GM18505 (cell line): Measurements from ENCODE around the gene MYH3.
"Not testable (repeated sequence)": the region's sequence is repeated elsewhere in the genome, so short reads cannot be mapped to it uniquely, and the experiment has no call there.

Experiments used
- ATAC-seq: cut with Tn5 transposase; IDR thresholded peaks from one replicate; pipeline ENCODE4 v1.9.1; 2021; ENCODE audit not compliant: unreplicated experiment
- POLR2A ChIP-seq: IDR thresholded peaks from 4 replicates; pipeline ENCODE4 v1.6.1; 2011; ENCODE audit warnings: borderline replicate concordance; ENCODE audit not compliant: insufficient read depth, insufficient read length; ENCODE audit errors: extremely low read depth

MYH3 gene

DNA sequence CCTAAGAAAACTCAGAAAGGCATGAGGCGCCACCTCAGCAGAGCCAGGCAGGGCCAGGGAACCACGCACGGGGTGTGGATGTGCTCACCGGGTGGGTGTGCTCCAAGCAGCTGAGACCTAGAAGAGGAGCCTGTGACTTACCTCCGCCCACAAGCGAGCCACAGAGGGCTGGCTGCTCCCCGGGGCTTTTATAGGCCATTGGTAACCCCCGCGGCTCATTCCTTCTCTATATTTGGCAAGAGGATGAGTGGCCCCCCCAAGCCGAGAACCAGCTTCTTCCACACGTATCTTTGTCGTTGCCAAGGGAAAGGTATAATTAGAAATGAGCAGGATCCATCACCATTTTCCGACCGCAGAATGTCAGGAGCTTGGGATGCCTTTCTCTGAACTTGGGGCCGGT lies at the start of gene MYH3:
Gene MYH3, minus strand, starts transcription at position 162 of the 400 bp plus-strand sequence. CDS start 2,245 bp downstream, outside the sequence.
- TF ChIP-seq POLR2A = no peak
- no peak for ATAC-seq

DNA sequence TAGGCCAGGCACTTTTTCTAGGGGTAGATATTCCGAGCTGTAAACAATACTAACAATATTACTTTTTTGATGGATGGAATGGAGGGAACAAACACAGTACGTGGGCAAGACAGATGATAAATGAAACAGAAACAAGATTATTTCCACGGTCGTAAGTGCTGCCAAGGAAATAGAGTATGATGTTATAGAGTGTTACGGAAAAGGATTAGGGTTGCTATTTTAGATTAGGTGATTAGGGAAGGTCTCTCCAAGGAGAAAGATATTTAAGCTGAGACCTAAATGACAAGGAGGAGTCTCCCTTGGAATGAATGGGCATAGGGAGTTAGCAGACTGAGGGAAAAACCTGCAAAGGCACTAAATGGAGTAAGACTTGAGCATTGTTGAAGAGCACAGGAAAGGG lies 48.6 kb upstream of the MYH3 start:
- TF ChIP-seq POLR2A = no peak
- ATAC-seq = no peak

DNA sequence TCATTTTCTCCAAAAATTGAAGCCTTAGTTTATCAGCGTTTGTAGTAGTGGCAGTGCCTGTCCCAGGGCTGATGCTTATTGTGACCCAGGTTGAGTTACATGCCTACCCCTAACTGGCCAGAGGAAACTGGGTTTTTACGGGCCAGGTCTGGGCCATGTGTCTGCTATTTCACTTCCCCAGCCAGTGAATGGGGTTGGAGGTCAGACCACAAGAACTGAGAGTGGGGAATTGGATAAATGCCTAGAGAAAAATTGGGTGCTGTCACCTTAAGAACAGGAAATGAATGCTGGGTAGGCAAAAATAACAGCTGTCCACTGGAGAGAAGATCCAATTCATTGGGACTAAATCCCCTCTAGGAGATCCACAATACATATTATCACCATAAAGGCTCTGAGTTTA lies 45.5 kb upstream of the MYH3 start:
- no peak for ATAC-seq
- no peak for TF ChIP-seq POLR2A

DNA sequence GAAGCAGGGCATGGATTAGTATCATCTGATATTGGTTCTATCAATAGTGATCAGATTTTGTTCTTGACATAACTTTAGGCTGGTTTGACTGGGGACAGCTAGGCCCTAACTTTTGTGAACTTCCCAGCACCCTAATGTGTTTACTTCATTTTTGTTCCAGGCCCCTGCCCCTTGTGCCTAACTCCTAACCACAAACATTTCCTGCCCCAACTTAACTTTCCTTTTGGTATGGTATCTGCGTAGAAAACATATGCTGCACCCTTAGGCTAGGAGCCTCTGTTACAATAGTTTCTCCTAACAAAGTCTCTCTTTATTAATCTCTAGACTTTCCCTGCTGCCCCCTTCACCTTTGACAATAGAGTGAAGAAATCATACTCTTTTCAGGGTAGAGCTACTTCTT lies 42.7 kb upstream of the MYH3 start:
- TF ChIP-seq POLR2A = no peak
- no peak for ATAC-seq

DNA sequence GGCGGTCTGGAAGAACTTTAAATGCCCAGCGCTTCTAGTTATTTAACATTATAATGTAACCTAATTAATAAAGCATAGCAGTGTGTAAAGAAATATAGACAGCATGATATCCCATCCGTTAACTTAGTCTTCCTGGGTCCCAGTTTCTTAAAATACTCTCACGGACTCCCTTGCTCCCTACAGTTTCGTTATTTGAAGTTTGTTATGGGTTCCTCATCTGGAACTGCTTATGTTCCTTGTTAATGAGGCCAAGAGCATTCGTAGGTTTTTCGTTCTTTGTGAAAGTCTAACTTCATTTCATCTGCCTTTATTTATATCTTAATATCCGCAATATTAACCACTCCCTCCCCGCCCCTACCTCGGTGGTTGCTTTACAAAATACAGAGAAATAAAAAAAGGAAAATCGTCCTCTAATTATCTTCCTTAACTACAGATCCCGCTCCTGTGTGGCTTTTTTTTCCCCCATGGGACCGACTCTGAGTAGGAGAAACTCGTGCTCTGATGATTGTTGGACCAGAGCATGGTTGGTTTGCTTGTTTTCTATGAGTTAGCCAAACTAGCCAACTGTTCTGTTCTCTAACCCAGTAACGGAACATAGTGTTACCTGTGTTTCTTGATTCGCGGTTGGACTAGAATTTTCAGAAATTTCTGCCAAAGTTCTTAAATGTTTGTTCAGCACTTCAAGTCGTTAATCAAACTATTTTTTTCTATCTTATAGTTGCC lies 41.1 kb upstream of the MYH3 start:
- TF ChIP-seq POLR2A = no peak
- ATAC-seq = no peak

DNA sequence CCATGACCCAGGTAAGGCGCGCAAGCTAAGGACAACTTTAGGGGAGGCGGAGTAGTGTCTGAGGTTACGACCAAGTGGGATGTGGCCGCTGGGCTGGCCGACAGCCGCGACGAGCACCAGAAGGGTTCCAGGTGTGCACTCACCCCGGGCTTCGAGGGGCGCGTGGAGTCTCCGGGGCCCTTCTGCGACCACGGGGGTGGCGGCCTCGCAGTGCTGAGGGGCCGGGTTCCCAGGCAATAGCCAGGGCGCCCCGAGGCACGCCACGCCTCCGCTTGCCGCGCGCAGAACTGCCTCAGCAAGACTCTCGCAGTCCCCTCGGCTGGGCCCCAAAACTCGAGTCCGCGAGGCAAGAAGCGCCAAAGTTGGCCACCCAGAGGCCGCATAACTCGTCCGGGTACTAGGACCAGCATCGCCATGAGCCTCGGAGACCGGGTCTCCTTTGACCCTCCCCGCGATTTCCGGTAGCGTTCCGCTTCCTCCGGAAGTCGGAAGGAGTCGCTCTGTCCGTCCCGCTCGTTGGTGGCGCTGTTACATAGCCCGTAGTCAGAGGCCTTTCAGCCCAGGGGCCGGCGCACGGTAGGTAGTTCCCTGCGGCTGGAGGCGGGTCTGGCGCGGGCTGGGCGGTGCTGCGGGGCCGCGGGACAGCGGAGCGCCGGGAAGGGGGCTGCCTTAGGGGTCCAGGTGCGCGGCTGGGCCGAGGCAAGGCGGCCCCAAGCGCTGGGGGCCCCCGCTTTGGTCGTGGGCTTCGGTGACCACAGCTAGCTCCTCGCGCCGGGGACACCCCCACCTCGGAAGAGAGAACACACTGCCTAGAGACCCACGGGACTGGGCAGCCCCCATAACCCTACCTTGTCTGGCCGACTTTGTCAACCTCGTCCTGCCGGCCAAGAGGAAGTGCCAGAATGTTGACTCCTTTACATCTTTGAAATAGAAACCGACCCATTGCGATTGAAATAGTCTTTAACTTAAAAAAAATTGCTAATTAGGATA lies 40.3 kb upstream of the MYH3 start, which contains the start of the genes ADPRM and SCO1:
Gene ADPRM, plus strand, starts transcription at position 503 of the 990 bp plus-strand sequence. CDS start 7,333 bp downstream, outside the sequence.
Gene SCO1, minus strand, starts transcription at position 442 of the 990 bp plus-strand sequence. Its CDS starts 26 bp downstream, at position 416.
- peak; percentile 93 for ATAC-seq
- peak; percentile 89 for TF ChIP-seq POLR2A

DNA sequence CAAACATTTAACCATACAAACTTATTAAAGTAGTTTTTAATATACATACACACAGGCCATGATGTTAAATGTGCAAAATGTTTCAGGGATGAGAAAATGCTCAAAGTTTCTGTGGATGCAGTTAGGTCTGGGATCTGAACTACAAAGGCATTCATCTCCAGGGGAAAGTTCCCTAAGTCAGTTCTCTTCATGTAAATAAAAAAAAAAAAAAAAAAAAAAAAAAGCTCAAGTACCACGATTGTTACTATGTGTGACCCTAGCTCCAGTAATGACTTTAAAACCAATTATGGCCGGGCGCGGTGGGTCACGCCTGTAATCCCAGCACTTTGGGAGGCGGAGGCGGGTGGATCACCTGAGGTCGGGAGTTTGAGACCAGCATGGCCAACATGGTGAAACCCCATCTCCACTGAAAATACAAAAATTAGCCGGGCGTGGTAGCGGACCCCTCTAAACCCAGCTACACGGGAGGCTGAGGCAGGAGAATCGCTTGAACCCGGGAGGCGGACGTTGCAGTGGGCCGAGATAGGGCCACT lies 38.8 kb upstream of the MYH3 start:
- not testable (repeated sequence) for ATAC-seq

DNA sequence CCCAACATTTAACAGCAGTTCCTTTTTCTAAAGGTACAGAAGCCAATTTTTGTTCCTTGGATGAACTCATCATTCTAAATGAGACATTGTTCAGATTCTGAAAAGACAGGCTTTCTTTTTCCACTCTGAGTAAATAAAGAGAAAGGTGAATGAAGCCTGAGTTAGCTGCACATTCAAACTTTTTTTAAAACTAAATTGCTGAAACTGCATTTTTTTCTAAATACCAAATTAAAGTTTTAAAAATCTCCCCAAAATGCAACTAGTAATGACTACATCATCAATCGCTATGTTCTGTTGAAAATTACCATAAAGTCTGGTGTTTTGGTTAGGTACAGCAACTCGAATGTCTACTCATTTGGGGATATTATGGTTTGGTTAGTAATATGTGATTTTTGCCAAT lies 30.4 kb upstream of the MYH3 start:
- no peak for ATAC-seq

DNA sequence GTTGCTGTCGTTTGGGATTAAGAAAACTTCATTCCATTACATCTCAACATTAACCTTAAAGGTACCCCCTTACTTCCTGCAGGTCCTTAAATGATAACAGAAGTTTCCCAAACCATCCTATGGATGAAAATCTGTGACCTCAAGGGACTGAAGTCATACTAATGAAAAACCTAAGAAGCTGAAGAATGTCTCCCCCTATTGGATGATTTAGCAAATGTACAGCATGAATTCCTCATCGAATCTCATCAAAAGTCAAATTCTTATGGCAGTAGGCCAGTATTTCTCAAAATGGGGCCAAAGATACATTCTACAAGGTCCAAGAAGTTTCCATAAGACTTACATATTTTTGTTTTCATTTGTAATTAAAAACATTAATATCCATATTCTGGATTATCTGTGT lies 26.7 kb upstream of the MYH3 start:
- no peak for TF ChIP-seq POLR2A

More for the DNA sequence above, 30.4 kb upstream of the MYH3 start:
- TF ChIP-seq POLR2A = no peak

DNA sequence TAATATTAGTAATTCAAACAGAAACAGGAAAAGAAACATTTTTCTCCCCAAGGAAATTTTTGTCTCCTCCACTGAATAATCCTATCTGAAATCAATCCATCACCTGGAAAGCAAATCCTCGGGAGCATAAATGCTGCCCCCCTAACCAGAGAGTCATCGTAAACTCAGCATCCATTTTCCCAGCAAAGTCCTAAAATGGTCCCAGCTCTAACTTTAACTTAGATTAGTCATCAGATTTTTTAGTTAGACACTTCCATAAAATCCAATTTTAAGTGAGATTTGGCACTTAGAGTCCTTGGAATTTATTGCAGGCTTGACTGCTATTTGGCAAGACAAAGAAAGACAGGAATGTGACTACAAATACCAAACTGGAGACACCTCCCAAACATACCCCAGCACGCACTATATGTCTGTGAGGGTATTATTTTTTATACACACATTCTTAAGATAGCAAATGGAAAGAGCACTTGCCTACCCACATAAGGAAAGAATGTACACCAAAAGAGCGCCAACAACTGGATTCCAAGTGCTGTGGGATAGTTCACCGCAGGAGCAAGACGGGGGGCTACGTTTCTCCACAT lies 24.8 kb upstream of the MYH3 start:
- TF ChIP-seq POLR2A = no peak
- ATAC-seq = no peak

More for the DNA sequence above, 26.7 kb upstream of the MYH3 start:
- no peak for ATAC-seq

DNA sequence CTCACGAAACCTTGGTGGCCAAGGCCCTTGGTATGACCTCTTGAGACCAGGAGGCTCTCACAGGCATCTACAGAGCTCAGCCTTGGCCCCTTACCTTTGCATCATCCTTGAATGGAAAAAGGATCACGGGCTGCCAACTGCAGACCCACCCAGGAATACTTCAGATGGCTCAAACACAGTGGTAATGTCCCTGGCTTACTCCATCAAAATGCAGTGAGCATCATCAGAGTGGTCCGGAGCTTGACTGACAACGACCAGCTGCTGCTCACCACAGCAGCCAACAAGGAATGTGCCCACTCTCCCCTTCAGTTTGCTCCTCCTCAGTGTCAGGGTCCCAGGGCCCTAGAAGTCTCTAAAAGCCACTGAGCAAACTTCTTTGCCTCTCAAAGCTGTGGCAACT lies 17.6 kb upstream of the MYH3 start:
- no peak for ATAC-seq
- no peak for TF ChIP-seq POLR2A

DNA sequence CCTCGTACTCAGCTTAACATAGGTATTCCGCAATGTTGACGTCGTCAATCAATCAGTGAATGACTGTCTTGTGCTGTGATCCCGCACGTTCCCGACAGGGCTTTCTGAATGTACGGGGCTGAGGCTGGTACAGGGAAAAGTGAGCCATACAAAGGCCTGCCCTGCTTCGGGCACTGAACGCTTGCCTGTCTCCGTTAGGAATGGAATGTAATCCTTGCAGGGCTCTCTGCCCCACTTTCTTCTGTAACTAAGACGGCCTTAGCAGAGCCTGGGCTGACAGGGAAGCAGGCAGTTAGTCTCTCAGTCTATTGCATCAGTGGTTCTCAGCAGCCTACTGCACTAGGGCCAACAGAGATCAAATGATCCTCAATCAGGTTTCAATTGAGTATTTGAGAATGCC lies 16.2 kb upstream of the MYH3 start:
- no peak for TF ChIP-seq POLR2A
- ATAC-seq = no peak

DNA sequence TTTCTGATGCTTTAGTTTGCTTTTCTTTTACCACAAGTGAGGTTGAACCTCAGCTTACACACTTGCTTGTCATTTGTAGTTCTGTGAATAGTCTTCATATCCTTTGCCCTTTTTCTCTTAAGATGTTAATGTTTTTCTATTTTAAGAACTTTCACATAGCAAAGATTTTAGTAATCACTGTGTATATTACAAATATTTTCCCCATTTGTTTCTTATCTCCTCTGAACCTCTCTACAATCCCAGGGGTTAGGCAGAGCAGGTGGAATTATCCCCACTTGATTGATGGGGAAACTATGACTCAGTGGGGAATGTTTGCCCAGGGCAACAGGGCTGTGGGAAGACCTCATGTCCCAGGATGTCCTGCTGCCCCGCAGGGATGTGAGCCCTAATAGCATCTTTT lies 11.7 kb upstream of the MYH3 start:
- no peak for ATAC-seq
- no peak for TF ChIP-seq POLR2A
